Upper lobe of left lung (tissue), 4 donors: ENCODE measurements around the gene GRIN1.

Source experiments
- CTCF ChIP-seq, 6 experiments: fragments of 450-650 bp in 4 of 6; fragments of 200-600 bp in 2 of 6; sonication (generic) in 2 of 6; IDR thresholded peaks; one replicate each; pipeline ENCODE4 v1.5.1; 2016 to 2019; ENCODE audit warnings: antibody characterized with exemption in 6 of 6
- EP300 ChIP-seq, 4 donors: sonication (generic); formaldehyde crosslinking; IDR thresholded peaks; one replicate each; pipeline ENCODE4 v1.5.1; 2017; ENCODE audit warnings: antibody characterized with exemption in 4 of 4, control low read depth in 2 of 4
- POLR2A ChIP-seq, 4 donors: fragments of 450-650 bp; IDR thresholded peaks; one replicate each; pipeline ENCODE4 v1.5.1; 2016 to 2017; ENCODE audit warnings: antibody characterized with exemption in 4 of 4, mild to moderate bottlenecking in 2 of 4
- POLR2AphosphoS5 ChIP-seq, 2 donors: sonication (generic); formaldehyde crosslinking; IDR thresholded peaks; one replicate each; pipeline ENCODE4 v1.5.1; 2017; ENCODE audit warnings: antibody characterized with exemption in 2 of 2

- no peak for TF ChIP-seq CTCF (IDR thresholded peaks at IDR 0.05)
- no peak for TF ChIP-seq EP300 (IDR thresholded peaks at IDR 0.05)
- no peak for TF ChIP-seq POLR2A (IDR thresholded peaks at IDR 0.05)
- TF ChIP-seq POLR2AphosphoS5 (IDR thresholded peaks at IDR 0.05): no peak
Observed at GRCh38 chr9:137138722-137139467, at the start of gene GRIN1.
